DOHH2 (cell line): ENCODE results near the gene UBE4B.

Experiments
- H3F3A ChIP-seq: fragments of 200-600 bp; sonication (generic), shearing (Covaris generic); 2 replicates; pipeline ENCODE4 v1.6.0; 2016; ENCODE audit warnings: antibody characterized with exemption, mild to moderate bottlenecking; ENCODE audit not compliant: control insufficient read depth, insufficient read depth
- H3K27ac ChIP-seq: fragments of 200-600 bp; sonication (generic); 2 replicates; pipeline ENCODE4 v1.5.1; 2014; ENCODE audit warnings: low read depth, mild to moderate bottlenecking, low read length, moderate library complexity
- H3K27me3 ChIP-seq: fragments of 200-600 bp; sonication (generic); 2 replicates; pipeline ENCODE4 v1.6.1; 2014; ENCODE audit warnings: mild to moderate bottlenecking, low read length, mixed read lengths; ENCODE audit not compliant: control insufficient read depth
- H3K36me3 ChIP-seq: fragments of 200-600 bp; sonication (generic); 2 replicates; pipeline ENCODE4 v1.6.1; 2014; ENCODE audit warnings: mild to moderate bottlenecking, low read length, moderate library complexity, mixed read lengths; ENCODE audit not compliant: control insufficient read depth
- H3K4me1 ChIP-seq: fragments of 200-600 bp; sonication (generic); 2 replicates; pipeline ENCODE4 v1.6.1; 2014; ENCODE audit warnings: mild to moderate bottlenecking, low read length, mixed read lengths; ENCODE audit not compliant: control insufficient read depth
- H3K4me2 ChIP-seq: fragments of 200-600 bp; sonication (generic); 2 replicates; pipeline ENCODE4 v1.6.0; 2014; ENCODE audit warnings: mild to moderate bottlenecking, low read length, moderate library complexity
- H3K4me3 ChIP-seq: fragments of 200-600 bp; sonication (generic); 2 replicates; pipeline ENCODE4 v1.5.1; 2014; ENCODE audit warnings: mild to moderate bottlenecking, low read length, mixed read lengths
- H3K79me2 ChIP-seq: fragments of 200-600 bp; sonication (generic); 2 replicates; pipeline ENCODE4 v1.6.1; 2014; ENCODE audit warnings: mild to moderate bottlenecking, low read length, mixed read lengths; ENCODE audit not compliant: control insufficient read depth
- H3K9me2 ChIP-seq: fragments of 200-600 bp; sonication (generic); replicated peaks from 2 replicates; pipeline ENCODE4 v1.6.1; 2014; ENCODE audit warnings: mild to moderate bottlenecking, low read length, mixed read lengths; ENCODE audit not compliant: control insufficient read depth
- H3K9me3 ChIP-seq: fragments of 200-600 bp; sonication (generic); 2 replicates; pipeline ENCODE4 v1.6.1; 2014; ENCODE audit warnings: antibody characterized with exemption, low read length, mixed read lengths; ENCODE audit not compliant: control insufficient read depth, insufficient read depth
- H4K20me1 ChIP-seq: fragments of 200-600 bp; sonication (generic); 2 replicates; pipeline ENCODE4 v1.6.0; 2014; ENCODE audit warnings: low read depth, mild to moderate bottlenecking, antibody characterized with exemption, low read length, moderate library complexity; ENCODE audit not compliant: control insufficient read depth, insufficient read depth
- EZH2phosphoT487 ChIP-seq: fragments of 200-600 bp; sonication (generic); IDR thresholded peaks from 2 replicates; pipeline ENCODE4 v1.6.1; 2017; ENCODE audit warnings: borderline replicate concordance, mild to moderate bottlenecking, antibody characterized with exemption, low read length, moderate library complexity, mixed read lengths
- TF ChIP-seq, protein P1 (sequence below): fragments of 200-600 bp; sonication (generic); IDR thresholded peaks from one replicate; pipeline ENCODE4 v1.5.1; 2014; ENCODE audit warnings: antibody characterized with exemption, mild to moderate bottlenecking, low read depth, low read length; ENCODE audit not compliant: poor library complexity, severe bottlenecking

UBE4B gene

DNA sequence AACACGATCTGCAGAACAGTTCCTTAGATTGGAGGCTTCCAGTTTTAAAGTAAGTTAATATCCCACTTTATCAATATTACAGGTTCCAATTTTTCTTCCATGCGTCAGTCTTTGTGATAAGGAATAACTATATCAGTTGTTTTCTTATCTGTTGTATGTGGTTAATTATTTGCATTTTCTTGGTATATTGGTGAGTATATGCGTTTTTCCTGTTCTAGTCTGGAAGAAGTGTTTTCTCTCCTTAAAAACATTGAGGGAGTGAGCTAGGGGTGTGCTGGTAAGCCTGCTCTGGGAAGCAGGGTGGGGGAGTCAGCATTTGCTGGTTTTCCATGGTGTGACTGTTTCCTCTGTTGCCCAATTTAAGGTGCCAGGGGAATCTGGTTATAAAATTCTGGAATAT, 127.4 kb downstream of the UBE4B start:
- Histone ChIP-seq H3K4me3 (no peak overlapping the region), H3F3A (no peaks in the 10 kb centered on the region), H3K27ac (no peak overlapping the region), H3K4me2 (no peak overlapping the region), H3K9me3 (no peaks in the 10 kb centered on the region), H4K20me1 (no peaks in the 10 kb centered on the region), H3K4me1 (no peaks in the 10 kb centered on the region), H3K79me2 (no peaks in the 10 kb centered on the region), H3K36me3 (peaks cover 4% of the 10 kb centered on the region), H3K27me3 (no peaks in the 10 kb centered on the region), H3K9me2 (no peaks in the 10 kb centered on the region)
- TF ChIP-seq, protein P1, sequence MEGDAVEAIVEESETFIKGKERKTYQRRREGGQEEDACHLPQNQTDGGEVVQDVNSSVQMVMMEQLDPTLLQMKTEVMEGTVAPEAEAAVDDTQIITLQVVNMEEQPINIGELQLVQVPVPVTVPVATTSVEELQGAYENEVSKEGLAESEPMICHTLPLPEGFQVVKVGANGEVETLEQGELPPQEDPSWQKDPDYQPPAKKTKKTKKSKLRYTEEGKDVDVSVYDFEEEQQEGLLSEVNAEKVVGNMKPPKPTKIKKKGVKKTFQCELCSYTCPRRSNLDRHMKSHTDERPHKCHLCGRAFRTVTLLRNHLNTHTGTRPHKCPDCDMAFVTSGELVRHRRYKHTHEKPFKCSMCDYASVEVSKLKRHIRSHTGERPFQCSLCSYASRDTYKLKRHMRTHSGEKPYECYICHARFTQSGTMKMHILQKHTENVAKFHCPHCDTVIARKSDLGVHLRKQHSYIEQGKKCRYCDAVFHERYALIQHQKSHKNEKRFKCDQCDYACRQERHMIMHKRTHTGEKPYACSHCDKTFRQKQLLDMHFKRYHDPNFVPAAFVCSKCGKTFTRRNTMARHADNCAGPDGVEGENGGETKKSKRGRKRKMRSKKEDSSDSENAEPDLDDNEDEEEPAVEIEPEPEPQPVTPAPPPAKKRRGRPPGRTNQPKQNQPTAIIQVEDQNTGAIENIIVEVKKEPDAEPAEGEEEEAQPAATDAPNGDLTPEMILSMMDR: no peak
- no peak for TF ChIP-seq EZH2phosphoT487

DNA sequence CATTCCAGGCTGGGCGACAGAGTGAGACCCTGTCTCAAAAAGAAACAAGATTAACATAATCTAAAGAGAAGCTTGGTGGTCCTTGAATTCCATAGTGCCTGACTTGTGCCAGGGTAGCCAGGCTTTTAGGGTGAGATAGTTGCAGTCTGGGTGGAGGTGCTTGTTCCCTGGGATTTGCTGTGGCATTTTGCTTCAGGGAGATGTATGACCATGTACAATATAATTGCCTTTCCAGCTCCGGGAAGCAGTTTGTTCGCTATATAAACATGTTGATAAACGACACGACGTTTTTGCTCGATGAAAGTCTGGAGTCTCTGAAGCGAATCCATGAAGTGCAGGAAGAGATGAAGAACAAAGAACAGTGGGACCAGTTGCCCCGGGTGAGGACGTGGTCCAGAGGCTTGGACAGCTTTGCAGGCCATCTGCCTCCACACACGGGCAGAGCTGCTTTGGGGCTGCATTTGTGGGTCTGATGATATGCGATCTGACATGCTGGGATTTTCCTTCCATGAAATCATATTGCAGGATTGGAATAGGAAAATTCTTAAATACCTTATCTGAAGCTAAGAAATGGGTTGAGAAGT, 128.2 kb downstream of the UBE4B start:
- Histone ChIP-seq H3K9me2 (no peaks in the 10 kb centered on the region), H4K20me1 (no peaks in the 10 kb centered on the region), H3K79me2 (no peaks in the 10 kb centered on the region), H3K36me3 (peaks cover 4% of the 10 kb centered on the region), H3K4me2 (no peak overlapping the region), H3F3A (no peaks in the 10 kb centered on the region), H3K27me3 (no peaks in the 10 kb centered on the region), H3K9me3 (no peaks in the 10 kb centered on the region), H3K27ac (no peak overlapping the region), H3K4me1 (no peaks in the 10 kb centered on the region), H3K4me3 (no peak overlapping the region)
- TF ChIP-seq, protein P1: no peak
- TF ChIP-seq EZH2phosphoT487: no peak

DNA sequence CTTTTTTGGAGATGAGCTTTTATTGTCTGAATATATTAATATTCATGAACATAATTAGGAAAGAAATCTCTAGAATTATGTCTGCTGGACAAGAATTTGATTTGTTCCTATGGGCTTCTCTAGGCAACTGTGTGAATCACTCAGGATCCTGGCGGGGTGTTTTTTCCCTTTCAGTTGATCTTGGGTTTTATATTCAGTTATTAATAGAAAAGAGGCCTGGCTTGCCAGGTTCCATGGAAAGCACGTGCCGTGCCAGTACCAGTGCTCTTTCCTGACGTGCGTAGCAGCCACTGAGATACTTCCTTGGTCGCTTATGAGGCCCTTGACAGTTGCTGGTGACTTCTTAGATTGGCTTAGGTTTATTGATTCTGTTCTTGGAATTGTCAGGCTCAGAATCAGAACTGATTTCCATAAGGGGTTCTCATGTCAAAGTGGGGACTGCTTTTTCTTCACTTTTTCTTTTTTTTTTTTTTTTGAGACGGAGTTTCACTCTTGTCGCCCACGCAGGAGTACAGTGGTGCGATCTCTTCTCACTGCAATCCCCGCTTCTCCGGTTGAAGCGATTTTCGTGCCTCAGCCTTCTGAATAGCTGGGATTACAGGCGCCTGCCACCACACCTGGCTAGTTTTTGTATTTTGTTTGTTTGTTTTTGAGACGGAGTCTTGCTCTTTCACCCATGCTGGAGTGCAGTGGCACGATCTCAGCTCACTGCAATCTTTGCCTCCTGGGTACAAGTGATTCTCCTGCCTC, 129.0 kb downstream of the UBE4B start:
- no peaks in the 10 kb centered on the region for H3K27me3 ChIP-seq
- no peaks in the 10 kb centered on the region for H3F3A ChIP-seq
- H3K4me2 ChIP-seq: no peak overlapping the region
- no peaks in the 10 kb centered on the region for H4K20me1 ChIP-seq
- no peaks in the 10 kb centered on the region for H3K9me2 ChIP-seq
- H3K9me3 ChIP-seq: no peaks in the 10 kb centered on the region
- H3K4me1 ChIP-seq: no peaks in the 10 kb centered on the region
- no peak overlapping the region for H3K27ac ChIP-seq
- TF ChIP-seq EZH2phosphoT487: no peak
- TF ChIP-seq, protein P1: no peak
- H3K4me3 ChIP-seq: no peak overlapping the region
- peaks cover 4% of the 10 kb centered on the region for H3K36me3 ChIP-seq
- no peaks in the 10 kb centered on the region for H3K79me2 ChIP-seq
